ENCODE data around the gene GAS2.

GAS2 gene

GRCh38 chr11:22832315-22833015, 166.1 kb downstream of the GAS2 start:
- DNase-seq = no peak
- intact Hi-C loops (cut with DNase I) = no loop called here

DNA sequence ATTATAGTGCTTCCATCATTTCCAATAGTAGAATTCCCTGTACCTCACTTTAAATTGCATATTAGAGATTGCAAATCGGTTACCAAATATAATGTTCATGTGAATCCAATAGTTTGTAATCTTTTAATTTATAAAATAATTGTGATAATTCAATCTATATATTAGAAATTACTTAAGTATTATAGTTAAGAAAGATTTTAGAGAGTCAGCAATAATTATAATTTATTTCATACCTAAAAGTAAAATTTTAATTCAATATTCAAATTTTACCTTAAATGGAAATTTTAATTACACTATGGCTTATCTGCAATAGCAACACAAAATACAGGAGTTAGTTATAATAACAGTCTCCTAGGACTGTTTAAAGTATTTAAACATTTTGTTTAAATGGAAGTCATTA, 180.3 kb downstream of the GAS2 start:
- no peak for DNase-seq
- intact Hi-C loops (cut with DNase I) = no loop called here

DNA sequence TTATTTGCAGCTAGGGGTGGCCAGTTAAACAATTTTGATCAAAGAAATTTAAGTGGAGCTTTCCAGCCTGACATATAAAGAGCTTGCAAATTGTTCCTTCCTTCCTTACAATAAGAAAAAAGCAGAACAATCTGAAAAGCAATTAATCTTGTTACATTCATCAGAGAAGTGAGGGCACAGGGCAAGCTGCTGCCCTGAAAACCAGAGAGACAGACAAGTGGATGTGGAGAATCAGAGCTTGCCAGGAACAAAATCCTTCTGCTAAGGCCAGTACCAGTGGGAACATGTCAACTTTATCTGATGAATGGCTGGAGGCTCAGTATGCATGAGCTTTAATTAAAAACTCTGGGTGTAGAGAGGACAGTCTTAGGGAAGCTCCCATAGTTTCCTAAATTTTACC, 185.1 kb downstream of the GAS2 start:
- intact Hi-C loops (cut with DNase I) = no loop called here
- no peak for DNase-seq

GRCh38 chr11:22859756-22860155, 193.3 kb downstream of the GAS2 start:
- DNase-seq = no peak
- intact Hi-C loops (cut with DNase I) = no loop called here

- peak in 1 of 10 donors; percentile 27 for DNase-seq
- intact Hi-C loops (cut with DNase I) = no loop called here
These were observed 193.8 kb downstream of the GAS2 start, which contains the start of gene CCDC179 for GRCh38 chr11:22860241-22860640. TSS of gene CCDC179 (minus strand) at chr11:22860474. CDS start at chr11:22860421, 53 bp downstream.

Data from posterior cingulate gyrus (tissue), 11 donors.